ENCODE results near the gene GPR15LG. TPM values are rescaled to one million over a fixed set of nuclear protein-coding genes. Genes with fewer than 3 reads are reported as not detected.

GPR15LG gene
- total RNA-seq, 4 donors from 2014 or later = 197 to 480 (median 266) TPM

- Histone ChIP-seq H3K4me3 (no peak overlapping the region), H3K27ac (no peak overlapping the region), H3K4me1 (peaks cover 0 to 11% (median 9%) of the 10 kb centered on the region in 4 donors), H3K27me3 (no peaks in the 10 kb centered on the region), H3K9me3 (no peaks in the 10 kb centered on the region), H3K36me3 (no peaks in the 10 kb centered on the region)
- intact Hi-C loops (cut with DNase I; ENCODE audit: low total_unique reads) (no loop called here), in situ Hi-C loops (cut with MboI; ENCODE audit: low pct_ligation_motif_present in 1 of 4, low pct_unique_long_range_greater_than_20kb in 1 of 4, low sequenced_read_pairs in 3 of 4) (loop anchor here in 3 of 4 donors (5.0 to 10.0 kb wide), 2 partner anchors 59 to 61 kb away; no protein-coding TSS in a partner anchor)
- 62 to 66% methylated on average over 2 to 6 of the region's 6 CpGs for WGBS, 2 donors (ENCODE audit: low coverage in 1 of 2)
- DNase-seq = no peak
- TF ChIP-seq POLR2A (IDR thresholded peaks at IDR 0.05) (no peak), CTCF (IDR thresholded peaks at IDR 0.05) (peak in 1 of 5 experiments; percentile 6), POLR2AphosphoS5 (IDR thresholded peaks at IDR 0.05) (no peak), EP300 (IDR thresholded peaks at IDR 0.05; ENCODE audit: low read depth) (no peak)
Measured at GRCh38 chr10:84205853-84206525, 32.4 kb downstream of the GPR15LG start.

DNA sequence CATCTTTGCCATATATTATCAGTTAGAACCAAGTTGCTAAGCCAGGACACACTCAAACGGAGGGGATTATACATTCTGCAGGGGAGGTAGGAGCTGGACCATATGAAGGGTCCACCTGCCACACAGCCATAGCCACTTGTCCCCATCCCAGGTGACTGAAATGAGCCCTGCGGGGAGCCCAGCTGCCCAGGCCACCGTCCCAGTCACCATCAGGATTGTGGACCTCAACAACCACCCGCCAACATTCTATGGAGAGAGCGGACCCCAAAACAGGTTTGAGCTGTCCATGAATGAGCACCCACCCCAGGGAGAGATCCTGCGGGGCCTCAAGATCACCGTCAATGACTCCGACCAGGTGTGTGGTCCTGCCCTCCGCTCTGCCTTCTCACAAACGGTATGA, 34.4 kb downstream of the GPR15LG start:
- no peaks in the 10 kb centered on the region for H3K27me3 ChIP-seq
- H3K36me3 ChIP-seq = no peaks in the 10 kb centered on the region
- no peak for DNase-seq
- no peak overlapping the region for H3K27ac ChIP-seq
- H3K9me3 ChIP-seq = no peaks in the 10 kb centered on the region
- H3K4me3 ChIP-seq = no peak overlapping the region
- in situ Hi-C loops (cut with MboI; ENCODE audit: low pct_ligation_motif_present in 1 of 4, low pct_unique_long_range_greater_than_20kb in 1 of 4, low sequenced_read_pairs in 3 of 4) = loop anchor here in 3 of 4 donors (5.0 to 10.0 kb wide), 2 partner anchors 61 to 63 kb away; no protein-coding TSS in a partner anchor
- TF ChIP-seq EP300 (IDR thresholded peaks at IDR 0.05; ENCODE audit: low read depth) = no peak
- no peak for TF ChIP-seq CTCF (IDR thresholded peaks at IDR 0.05)
- no peak for TF ChIP-seq POLR2A (IDR thresholded peaks at IDR 0.05)
- no peak for TF ChIP-seq POLR2AphosphoS5 (IDR thresholded peaks at IDR 0.05)
- no peaks in the 10 kb centered on the region for H3K4me1 ChIP-seq
- intact Hi-C loops (cut with DNase I; ENCODE audit: low total_unique reads) = no loop called here
- 90 to 95% methylated on average over 4 to 8 of the region's 10 CpGs for WGBS, 2 donors (ENCODE audit: low coverage in 1 of 2)

DNA sequence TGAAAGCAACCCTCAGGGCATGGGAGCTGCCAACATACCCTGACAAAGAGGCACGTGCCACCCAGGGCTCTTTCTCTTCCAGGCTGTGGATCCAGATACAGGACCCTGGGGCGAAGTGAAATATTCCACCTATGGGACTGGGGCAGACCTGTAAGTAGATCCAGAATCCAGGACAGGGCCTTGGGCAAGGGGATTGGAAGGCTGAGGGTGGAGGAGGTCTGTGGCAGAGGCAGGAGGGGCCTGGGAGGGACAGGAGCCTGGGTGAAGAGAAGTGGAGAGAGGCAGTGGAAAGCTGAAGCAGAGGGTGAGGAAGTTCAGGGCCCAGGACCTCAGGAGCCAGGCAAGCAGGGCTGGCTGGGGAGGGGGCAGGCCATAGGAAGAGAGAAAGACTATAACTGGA, 38.0 kb downstream of the GPR15LG start:
- Histone ChIP-seq H3K27me3 (no peaks in the 10 kb centered on the region), H3K27ac (no peak overlapping the region), H3K4me3 (no peak overlapping the region), H3K36me3 (no peaks in the 10 kb centered on the region), H3K4me1 (no peaks in the 10 kb centered on the region), H3K9me3 (no peaks in the 10 kb centered on the region)
- DNase-seq = no peak
- in situ Hi-C loops (cut with MboI; ENCODE audit: low pct_ligation_motif_present in 1 of 4, low pct_unique_long_range_greater_than_20kb in 1 of 4, low sequenced_read_pairs in 3 of 4) (no loop called here), intact Hi-C loops (cut with DNase I; ENCODE audit: low total_unique reads) (no loop called here)
- WGBS, 2 donors (ENCODE audit: low coverage in 1 of 2) = 70% methylated on average over 2 of the region's 2 CpGs; no CpG with 5 or more reads in 1 of the 2 donors
- TF ChIP-seq EP300 (IDR thresholded peaks at IDR 0.05; ENCODE audit: low read depth) = no peak
- no peak for TF ChIP-seq POLR2A (IDR thresholded peaks at IDR 0.05)
- no peak for TF ChIP-seq CTCF (IDR thresholded peaks at IDR 0.05)
- no peak for TF ChIP-seq POLR2AphosphoS5 (IDR thresholded peaks at IDR 0.05)

DNA sequence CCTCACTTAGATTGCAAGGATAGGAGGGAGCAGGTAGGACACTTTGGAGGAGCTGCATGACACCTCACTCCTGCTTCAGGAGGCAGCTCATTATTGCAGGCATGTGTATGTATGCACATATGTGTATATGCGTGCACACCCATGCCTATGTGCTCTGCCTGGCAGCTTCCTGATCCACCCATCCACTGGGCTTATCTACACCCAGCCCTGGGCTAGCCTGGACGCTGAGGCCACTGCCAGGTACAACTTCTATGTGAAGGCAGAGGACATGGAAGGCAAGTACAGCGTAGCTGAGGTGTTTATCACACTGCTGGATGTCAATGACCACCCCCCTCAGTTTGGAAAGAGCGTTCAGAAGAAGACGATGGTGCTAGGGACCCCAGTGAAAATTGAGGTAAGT, 38.4 kb downstream of the GPR15LG start:
- no peaks in the 10 kb centered on the region for H3K4me1 ChIP-seq
- TF ChIP-seq POLR2A (IDR thresholded peaks at IDR 0.05) (no peak), POLR2AphosphoS5 (IDR thresholded peaks at IDR 0.05) (no peak), EP300 (IDR thresholded peaks at IDR 0.05; ENCODE audit: low read depth) (no peak), CTCF (IDR thresholded peaks at IDR 0.05) (no peak)
- H3K9me3 ChIP-seq = no peaks in the 10 kb centered on the region
- H3K36me3 ChIP-seq = no peaks in the 10 kb centered on the region
- no peak overlapping the region for H3K27ac ChIP-seq
- WGBS, 2 donors (ENCODE audit: low coverage in 1 of 2) = 71% methylated on average over 5 of the region's 5 CpGs; no CpG with 5 or more reads in 1 of the 2 donors
- no peak for DNase-seq
- H3K4me3 ChIP-seq = no peak overlapping the region
- intact Hi-C loops (cut with DNase I; ENCODE audit: low total_unique reads) (no loop called here), in situ Hi-C loops (cut with MboI; ENCODE audit: low pct_ligation_motif_present in 1 of 4, low pct_unique_long_range_greater_than_20kb in 1 of 4, low sequenced_read_pairs in 3 of 4) (no loop called here)
- no peaks in the 10 kb centered on the region for H3K27me3 ChIP-seq
